ENCODE measurements around the gene MAN2A1.

MAN2A1 gene

GRCh38 chr5:109706095-109706494, 16.4 kb downstream of the MAN2A1 start:
- no peak for DNase-seq (ENCODE audit: low spot score)

- DNase-seq (ENCODE audit: low spot score), result no peak
These were observed 17.8 kb downstream of the MAN2A1 start for GRCh38 chr5:109707531-109707930.

GRCh38 chr5:109708813-109709212, 19.1 kb downstream of the MAN2A1 start:
- no peak for DNase-seq (ENCODE audit: low spot score)

GRCh38 chr5:109709225-109709624, 19.5 kb downstream of the MAN2A1 start:
- no peak for DNase-seq (ENCODE audit: low spot score)

GRCh38 chr5:109711673-109712072, 21.9 kb downstream of the MAN2A1 start:
- DNase-seq (ENCODE audit: low spot score), result no peak

- DNase-seq (ENCODE audit: low spot score), result no peak
These were observed 23.7 kb downstream of the MAN2A1 start for GRCh38 chr5:109713453-109713852.

GRCh38 chr5:109714592-109714991, 24.9 kb downstream of the MAN2A1 start:
- DNase-seq (ENCODE audit: low spot score), result no peak

- no peak for DNase-seq (ENCODE audit: low spot score)
These were observed 28.5 kb downstream of the MAN2A1 start for GRCh38 chr5:109718216-109718615.

GRCh38 chr5:109718632-109719031, 28.9 kb downstream of the MAN2A1 start:
- DNase-seq (ENCODE audit: low spot score), result no peak

- DNase-seq (ENCODE audit: low spot score), result peak; percentile 67
These were observed 30.3 kb downstream of the MAN2A1 start for GRCh38 chr5:109719978-109720377.

GRCh38 chr5:109721741-109722140, 32.0 kb downstream of the MAN2A1 start:
- no peak for DNase-seq (ENCODE audit: low spot score)

GRCh38 chr5:109723606-109724005, 33.9 kb downstream of the MAN2A1 start:
- DNase-seq (ENCODE audit: low spot score), result no peak

- no peak for DNase-seq (ENCODE audit: low spot score)
These were observed 35.4 kb downstream of the MAN2A1 start for GRCh38 chr5:109725135-109725534.

- DNase-seq (ENCODE audit: low spot score), result no peak
These were observed 50.3 kb downstream of the MAN2A1 start for GRCh38 chr5:109739741-109740728.

- no peak for DNase-seq (ENCODE audit: low spot score)
These were observed 51.2 kb downstream of the MAN2A1 start for GRCh38 chr5:109740966-109741365.

GRCh38 chr5:109741390-109741789, 51.7 kb downstream of the MAN2A1 start:
- no peak for DNase-seq (ENCODE audit: low spot score)

- peak; percentile 33 for DNase-seq (ENCODE audit: low spot score)
These were observed 53.4 kb downstream of the MAN2A1 start for GRCh38 chr5:109743041-109743531.

GRCh38 chr5:109743770-109744212, 54.1 kb downstream of the MAN2A1 start:
- DNase-seq (ENCODE audit: low spot score), result peak; percentile 11

- DNase-seq (ENCODE audit: low spot score), result no peak
These were observed 54.5 kb downstream of the MAN2A1 start for GRCh38 chr5:109744261-109744660.

- no peak for DNase-seq (ENCODE audit: low spot score)
These were observed 58.8 kb downstream of the MAN2A1 start for GRCh38 chr5:109748546-109748945.

GRCh38 chr5:109750463-109750862, 60.7 kb downstream of the MAN2A1 start:
- DNase-seq (ENCODE audit: low spot score), result no peak

- DNase-seq (ENCODE audit: low spot score), result no peak
These were observed 63.6 kb downstream of the MAN2A1 start for GRCh38 chr5:109753279-109753678.

GRCh38 chr5:109754319-109754718, 64.6 kb downstream of the MAN2A1 start:
- DNase-seq (ENCODE audit: low spot score), result no peak

Measured in hematopoietic multipotent progenitor cell treated with erythropoietin and hydrocortisone succinate and interleukin-3 and kit ligand, for 15 days (in vitro differentiated cells).